ENCODE data around the gene FAM240A. TPM values are rescaled to one million over a fixed set of nuclear protein-coding genes. Genes with fewer than 3 reads are reported as not detected.

The FAM240A gene
- total and polyA plus RNA-seq, 4 donors: not detected

- no peak for TF ChIP-seq ZBTB33 (IDR thresholded peaks at IDR 0.05)
- TF ChIP-seq GABPA (IDR thresholded peaks at IDR 0.05 in 1 of 2, conservative IDR thresholded peaks at IDR 0.05 in 1 of 2): no peak
- no peak for TF ChIP-seq TAF1 (conservative IDR thresholded peaks at IDR 0.05)
- no peak for TF ChIP-seq MAX (IDR thresholded peaks at IDR 0.05)
- no peak for TF ChIP-seq JUND (IDR thresholded peaks at IDR 0.05)
These were observed 38.6 kb upstream of the FAM240A start (continued) for GRCh38 chr3:46573701-46574100.

- DNase-seq (ENCODE audit: low spot score): no peak
- no peaks in the 10 kb centered on the region for H3K36me3 ChIP-seq (ENCODE audit: control insufficient read depth in 4 of 4, insufficient read depth in 3 of 4, low read depth in 1 of 4, low read length in 3 of 4)
- H3K9me3 ChIP-seq (ENCODE audit: control insufficient read depth in 4 of 4, low read length in 3 of 4): no peaks in the 10 kb centered on the region
- H3K4me1 ChIP-seq (ENCODE audit: control insufficient read depth in 4 of 4, insufficient read depth in 4 of 4, low read length in 3 of 4): peaks cover 9 to 24% (median 14%) of the 10 kb centered on the region in 4 donors
- no peaks in the 10 kb centered on the region for H3K27me3 ChIP-seq (ENCODE audit: control insufficient read depth in 4 of 4, insufficient read depth in 4 of 4, low read length in 3 of 4)
- TF ChIP-seq ATF3 (IDR thresholded peaks at IDR 0.05) (no peak), NR2F2 (IDR thresholded peaks at IDR 0.05) (no peak), EGR1 (IDR thresholded peaks at IDR 0.05; ENCODE audit: low read depth in 2 of 2) (no peak), SP1 (IDR thresholded peaks at IDR 0.05) (peak; percentile 11), HNF4A (conservative IDR thresholded peaks at IDR 0.05) (peak in 1 of 2 donors; percentile 36), RXRA (IDR thresholded peaks at IDR 0.05) (peak in 1 of 2 donors; percentile 33)
- H3K4me3 ChIP-seq (ENCODE audit: low read depth in 1 of 3, low read length in 3 of 3): no peak overlapping the region
- peak overlapping the region; percentile 35 to 40 for H3K27ac ChIP-seq (ENCODE audit: low read depth in 1 of 2, low read length in 2 of 2)
- 60% methylated on average over 2 of the region's 2 CpGs for WGBS
- no peak overlapping the region for H3K9ac ChIP-seq (ENCODE audit: low read depth in 1 of 2, low read length in 2 of 2)
These were observed 38.1 kb upstream of the FAM240A start for GRCh38 chr3:46574243-46574646.

- DNase-seq (ENCODE audit: low spot score): no peak
- TF ChIP-seq YY1 (IDR thresholded peaks at IDR 0.05) (peak; percentile 66), TAF1 (conservative IDR thresholded peaks at IDR 0.05) (no peak), REST (IDR thresholded peaks at IDR 0.05) (no peak), MAX (IDR thresholded peaks at IDR 0.05) (no peak), CTCF (IDR thresholded peaks at IDR 0.05; ENCODE audit: low read depth, low read length, missing input control) (no peak), NR2F2 (IDR thresholded peaks at IDR 0.05) (peak; percentile 74), GABPA (IDR thresholded peaks at IDR 0.05 in 1 of 2, conservative IDR thresholded peaks at IDR 0.05 in 1 of 2) (no peak), EGR1 (IDR thresholded peaks at IDR 0.05; ENCODE audit: low read depth in 2 of 2) (no peak), RAD21 (IDR thresholded peaks at IDR 0.05) (peak; percentile 38 to 41), JUND (IDR thresholded peaks at IDR 0.05) (no peak), ATF3 (IDR thresholded peaks at IDR 0.05) (no peak), RXRA (IDR thresholded peaks at IDR 0.05) (peak; percentile 68 to 70), FOXA2 (IDR thresholded peaks at IDR 0.05) (no peak), HNF4A (conservative IDR thresholded peaks at IDR 0.05) (peak; percentile 17 to 38), HNF4G (IDR thresholded peaks at IDR 0.05) (no peak), ZBTB33 (IDR thresholded peaks at IDR 0.05) (no peak), SP1 (IDR thresholded peaks at IDR 0.05) (peak; percentile 74), FOXA1 (IDR thresholded peaks at IDR 0.05) (no peak)
- peaks cover 9 to 28% (median 17%) of the 10 kb centered on the region in 4 donors for H3K4me1 ChIP-seq (ENCODE audit: control insufficient read depth in 4 of 4, insufficient read depth in 4 of 4, low read length in 3 of 4)
- H3K9ac ChIP-seq (ENCODE audit: low read depth in 1 of 2, low read length in 2 of 2): no peak overlapping the region
- H3K9me3 ChIP-seq (ENCODE audit: control insufficient read depth in 4 of 4, low read length in 3 of 4): no peaks in the 10 kb centered on the region
- no peaks in the 10 kb centered on the region for H3K27me3 ChIP-seq (ENCODE audit: control insufficient read depth in 4 of 4, insufficient read depth in 4 of 4, low read length in 3 of 4)
- 74% methylated on average over 5 of the region's 5 CpGs for WGBS
- H3K4me3 ChIP-seq (ENCODE audit: low read depth in 1 of 3, low read length in 3 of 3): no peak overlapping the region
- H3K27ac ChIP-seq (ENCODE audit: low read depth in 1 of 2, low read length in 2 of 2): peak overlapping the region; percentile 35 to 40
- no peaks in the 10 kb centered on the region for H3K36me3 ChIP-seq (ENCODE audit: control insufficient read depth in 4 of 4, insufficient read depth in 3 of 4, low read depth in 1 of 4, low read length in 3 of 4)
These were observed 37.3 kb upstream of the FAM240A start for GRCh38 chr3:46574881-46575576.
